ENCODE results near the gene AKR1D1.
"Not testable (repeated sequence)": the region's sequence is repeated elsewhere in the genome, so short reads cannot be mapped to it uniquely, and the experiment has no call there.

Gene AKR1D1

GRCh38 chr7:138122162-138122561, 45.9 kb downstream of the AKR1D1 start:
- DNase-seq (ENCODE audit: low read depth in 3 of 3): no peak

GRCh38 chr7:138125119-138125518, 48.9 kb downstream of the AKR1D1 start:
- no peak for DNase-seq (ENCODE audit: low read depth in 3 of 3)

GRCh38 chr7:138125598-138126111, 49.4 kb downstream of the AKR1D1 start:
- DNase-seq (ENCODE audit: low read depth in 3 of 3): no peak

DNA sequence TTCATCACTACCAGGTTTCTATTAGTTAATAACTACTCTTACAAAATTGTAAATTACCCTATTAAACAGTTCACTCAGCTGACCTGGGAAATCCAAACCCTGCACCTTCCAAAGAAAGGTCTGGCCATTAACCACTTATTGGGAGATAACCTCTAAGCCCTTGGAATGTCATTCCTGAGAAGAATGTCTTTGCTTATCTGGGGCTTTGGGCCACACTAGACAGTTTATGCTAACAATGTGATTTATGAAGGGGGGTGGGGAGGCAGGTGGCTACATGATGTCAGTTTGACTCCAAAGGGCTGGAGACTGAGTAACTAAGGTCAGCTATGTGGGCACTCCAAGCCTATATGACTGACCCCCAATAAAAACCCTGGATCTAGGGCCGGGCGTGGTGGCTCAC, 50.7 kb downstream of the AKR1D1 start:
- no peak for DNase-seq (ENCODE audit: low read depth in 3 of 3)

GRCh38 chr7:138127996-138128395, 51.7 kb downstream of the AKR1D1 start:
- DNase-seq (ENCODE audit: low read depth in 3 of 3): no peak

DNA sequence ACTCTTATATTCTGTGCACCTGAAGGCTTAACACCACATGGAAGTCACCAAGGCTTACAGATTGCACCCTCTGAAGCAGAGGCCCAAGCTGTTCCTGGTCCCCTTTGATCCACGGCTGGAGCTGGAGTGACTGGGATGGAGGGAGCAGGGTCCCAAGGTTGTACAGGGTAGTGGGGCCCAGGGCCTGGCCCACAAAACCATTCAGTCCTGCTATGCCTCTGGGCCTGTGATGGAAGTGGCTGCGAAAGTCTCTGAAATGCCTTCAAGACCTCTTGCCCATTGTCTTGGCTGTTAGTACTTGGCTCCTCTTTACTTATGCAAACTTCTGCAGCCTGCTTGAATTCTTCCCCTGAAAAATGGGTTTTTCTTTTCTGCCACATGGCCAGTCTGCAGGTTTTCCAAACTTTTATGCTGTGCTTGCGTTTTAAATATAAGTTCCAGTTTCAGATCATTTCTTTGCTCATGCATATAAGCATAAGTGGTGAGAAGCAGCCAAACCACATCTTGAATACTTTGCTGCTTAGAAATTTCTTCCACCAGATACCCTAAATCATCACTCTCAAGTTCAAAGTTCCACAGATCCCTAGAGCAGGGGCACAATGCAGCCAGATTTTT, 53.4 kb downstream of the AKR1D1 start:
- DNase-seq (ENCODE audit: low read depth in 3 of 3): no peak

GRCh38 chr7:138137423-138138171, 61.3 kb downstream of the AKR1D1 start:
- DNase-seq (ENCODE audit: low read depth in 3 of 3): no peak

- no peak for DNase-seq (ENCODE audit: low read depth in 3 of 3)
These were observed 62.0 kb downstream of the AKR1D1 start for GRCh38 chr7:138138244-138138643.

DNA sequence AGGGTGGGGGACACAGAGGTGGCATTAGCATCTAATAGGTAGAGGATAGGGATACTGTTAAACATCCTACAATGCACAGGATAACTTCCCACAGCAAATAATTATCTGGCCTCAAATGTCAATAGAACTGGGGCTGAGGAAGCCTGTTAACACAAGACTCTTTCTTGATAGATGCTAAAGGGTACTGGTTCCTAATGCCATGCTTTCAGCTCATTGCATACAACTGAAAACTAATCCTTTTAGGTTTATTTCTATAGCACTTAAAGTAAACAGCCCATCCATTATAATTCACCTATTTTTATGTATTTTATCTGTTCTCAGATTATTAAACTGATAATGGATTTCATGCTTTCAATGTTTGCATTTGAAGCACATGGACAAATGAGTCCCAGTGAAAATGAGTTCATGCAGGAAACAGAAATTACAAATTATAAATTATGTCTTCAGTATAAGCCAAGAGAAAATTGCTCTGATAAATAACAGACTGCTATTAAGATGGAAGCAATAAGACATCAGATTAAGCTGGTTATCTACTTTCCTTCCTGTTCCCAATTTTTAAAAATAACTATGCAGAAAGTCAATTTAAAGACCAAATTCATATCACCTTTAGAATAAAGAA, 66.4 kb downstream of the AKR1D1 start:
- no peak for DNase-seq (ENCODE audit: low read depth in 3 of 3)

DNA sequence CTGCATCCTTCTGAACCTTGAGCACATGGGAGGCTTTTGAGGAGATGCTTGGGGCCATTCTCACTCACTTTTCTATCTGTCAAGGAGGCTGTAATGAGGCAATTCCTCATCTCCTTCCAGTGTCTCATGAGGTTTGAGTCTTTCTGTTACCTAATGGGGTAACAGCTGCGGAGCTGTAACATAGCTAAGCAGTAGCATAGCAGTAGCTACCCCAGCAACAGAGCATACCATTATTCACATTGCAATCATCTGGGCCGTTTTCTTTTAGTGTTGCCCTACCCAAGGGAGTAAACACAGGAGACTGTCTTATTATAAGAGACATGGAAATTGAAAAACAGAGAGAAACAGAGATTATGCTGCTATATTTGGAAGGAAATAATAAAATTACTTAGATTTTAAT, 68.7 kb downstream of the AKR1D1 start:
- no peak for DNase-seq (ENCODE audit: low read depth in 3 of 3)

DNA sequence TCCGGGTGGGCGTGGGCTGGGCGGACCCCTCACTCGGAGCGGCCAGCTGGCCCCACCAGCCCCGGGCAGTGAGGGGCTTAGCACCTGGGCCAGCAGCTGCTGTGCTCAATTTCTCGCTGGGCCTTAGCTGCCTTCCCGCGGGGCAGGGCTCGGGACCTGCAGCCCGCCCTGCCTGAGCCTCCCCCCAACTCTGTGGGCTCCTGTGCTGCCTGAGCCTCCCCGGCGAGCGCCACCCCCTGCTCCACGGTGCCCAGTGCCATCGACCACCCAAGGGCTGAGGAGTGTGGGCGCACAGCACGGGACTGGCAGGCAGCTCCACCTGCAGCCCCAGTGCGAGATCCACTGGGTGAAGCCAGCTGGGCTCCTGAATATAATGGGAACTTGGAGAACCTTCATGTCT, 70.0 kb downstream of the AKR1D1 start:
- not testable (repeated sequence) for DNase-seq (ENCODE audit: low read depth in 3 of 3)

- not testable (repeated sequence) for DNase-seq (ENCODE audit: low read depth in 3 of 3)
These were observed 70.8 kb downstream of the AKR1D1 start for GRCh38 chr7:138146757-138147734.

DNA sequence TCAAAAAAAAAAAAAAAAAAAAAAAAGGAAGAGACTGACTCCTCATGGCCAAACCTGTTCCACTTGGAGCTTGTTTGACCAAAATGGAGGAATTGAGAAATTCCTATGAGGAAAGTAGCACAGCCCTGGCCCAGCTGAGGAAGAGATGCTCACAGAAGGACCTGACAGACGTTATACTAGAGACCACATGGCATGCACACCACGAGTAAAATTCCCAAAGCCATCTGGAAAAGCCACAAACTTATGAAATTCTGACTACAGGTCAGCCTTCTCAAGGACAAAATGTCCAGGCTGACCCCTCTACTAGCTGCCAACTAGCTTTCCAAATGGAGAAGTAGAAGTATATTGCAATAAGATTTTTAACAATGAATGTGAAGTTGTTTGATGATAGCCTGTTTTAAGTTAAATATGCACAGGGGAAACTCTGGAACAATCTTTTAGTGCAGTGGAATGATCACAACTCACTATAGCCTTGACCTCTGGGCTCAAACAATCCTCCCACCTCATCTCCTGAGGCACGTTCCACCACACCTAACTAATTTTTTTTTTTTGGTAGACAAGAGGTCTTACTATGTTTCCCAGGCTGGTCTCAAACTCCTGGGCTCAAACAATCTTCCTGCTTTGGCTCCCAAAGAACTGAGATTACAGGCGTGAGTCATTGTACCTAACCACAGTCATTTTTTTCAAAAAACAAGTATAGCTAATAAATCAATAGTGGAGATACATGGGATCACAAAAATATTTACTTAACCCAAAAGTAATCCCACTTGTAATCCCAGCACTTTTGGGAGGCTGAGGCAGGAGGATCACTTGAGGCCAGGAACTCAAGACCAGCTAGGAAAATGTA, 75.7 kb downstream of the AKR1D1 start:
- no peak for DNase-seq (ENCODE audit: low read depth in 3 of 3)

GRCh38 chr7:138154661-138155060, 78.4 kb downstream of the AKR1D1 start:
- DNase-seq (ENCODE audit: low read depth in 3 of 3): no peak

DNA sequence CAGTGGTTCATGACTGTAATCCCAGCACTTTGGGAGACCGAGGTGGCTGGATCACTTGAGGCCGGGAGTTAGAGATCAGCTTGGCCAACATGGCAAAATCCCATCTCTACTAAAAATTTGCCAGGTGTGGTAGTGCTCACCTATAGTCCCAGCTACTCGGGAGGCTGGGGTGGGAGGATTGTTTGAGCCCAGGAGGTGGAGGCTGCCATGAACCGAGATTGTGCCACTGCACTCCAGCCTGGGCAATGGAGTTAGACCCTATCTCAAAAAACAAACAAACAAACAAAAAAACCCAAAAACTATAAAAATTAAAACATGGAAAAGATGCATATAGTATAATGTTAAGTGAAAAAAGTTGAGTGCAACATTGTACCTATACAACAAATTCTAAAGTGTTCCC, 81.4 kb downstream of the AKR1D1 start:
- no peak for DNase-seq (ENCODE audit: low read depth in 3 of 3)

- no peak for DNase-seq (ENCODE audit: low read depth in 3 of 3)
These were observed 82.7 kb downstream of the AKR1D1 start for GRCh38 chr7:138158739-138159528.

DNA sequence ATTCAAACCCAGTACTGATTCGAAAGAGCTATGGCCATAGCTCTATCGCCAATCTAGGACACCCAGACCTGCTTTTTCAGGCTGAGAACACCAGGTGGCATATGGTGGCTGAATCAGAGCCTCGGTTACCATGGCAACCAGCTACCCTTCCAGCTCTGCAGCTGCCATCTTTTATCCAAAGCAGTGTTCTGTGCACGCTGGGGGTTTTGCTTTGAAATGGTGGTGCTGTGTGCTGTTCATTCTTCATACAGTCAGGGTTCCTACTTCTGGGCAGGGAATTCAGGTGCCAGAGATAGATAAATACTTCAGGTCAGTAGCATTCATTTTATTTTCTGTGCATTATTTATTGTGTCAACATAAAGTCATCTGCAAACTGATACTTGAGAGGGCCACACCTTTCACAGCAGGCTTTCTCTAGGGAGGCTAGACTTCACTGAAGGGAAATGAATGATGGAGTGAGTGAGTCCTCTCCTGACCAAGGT, 85.4 kb downstream of the AKR1D1 start:
- peak; percentile 20 to 52 (median 40) for DNase-seq (ENCODE audit: low read depth in 3 of 3)

DNA sequence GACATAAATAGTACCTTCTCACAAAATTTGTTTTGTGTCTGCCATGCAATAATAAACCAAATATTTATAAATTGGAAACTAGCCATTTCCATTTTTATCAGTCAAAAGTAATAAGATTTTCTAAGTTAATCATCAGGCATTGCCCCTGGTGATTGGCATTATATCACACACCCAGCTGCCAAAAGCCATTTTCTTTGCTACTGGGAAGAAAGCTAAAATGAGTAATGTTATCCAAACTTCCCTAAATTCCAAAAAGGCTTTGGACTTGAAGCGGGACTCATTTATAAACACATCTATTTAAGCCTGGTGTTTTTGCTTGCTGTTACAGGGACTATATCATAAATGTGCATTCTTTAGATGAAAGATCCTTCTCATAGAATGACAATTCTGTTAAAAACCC, 86.0 kb downstream of the AKR1D1 start:
- DNase-seq (ENCODE audit: low read depth in 3 of 3): no peak

DNA sequence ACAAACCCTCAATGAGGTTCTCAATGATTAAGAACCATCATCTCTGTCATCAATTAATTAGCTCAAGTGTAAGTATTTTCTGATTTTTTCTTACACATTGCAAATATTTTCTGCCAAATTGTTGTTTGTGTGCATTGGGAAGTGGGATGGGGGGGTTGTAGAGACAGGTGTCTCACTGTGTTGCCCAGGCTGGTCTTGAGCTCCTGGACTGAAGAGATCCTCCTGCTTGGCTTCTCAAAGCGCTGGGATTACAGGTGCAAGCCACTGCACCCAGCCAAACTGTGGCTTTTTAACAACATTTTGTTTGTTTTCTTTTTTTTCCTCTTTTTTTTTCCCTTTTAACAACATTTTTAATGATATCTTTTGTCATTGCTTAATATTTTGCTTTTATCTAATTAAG, 87.5 kb downstream of the AKR1D1 start:
- DNase-seq (ENCODE audit: low read depth in 3 of 3): no peak

DNA sequence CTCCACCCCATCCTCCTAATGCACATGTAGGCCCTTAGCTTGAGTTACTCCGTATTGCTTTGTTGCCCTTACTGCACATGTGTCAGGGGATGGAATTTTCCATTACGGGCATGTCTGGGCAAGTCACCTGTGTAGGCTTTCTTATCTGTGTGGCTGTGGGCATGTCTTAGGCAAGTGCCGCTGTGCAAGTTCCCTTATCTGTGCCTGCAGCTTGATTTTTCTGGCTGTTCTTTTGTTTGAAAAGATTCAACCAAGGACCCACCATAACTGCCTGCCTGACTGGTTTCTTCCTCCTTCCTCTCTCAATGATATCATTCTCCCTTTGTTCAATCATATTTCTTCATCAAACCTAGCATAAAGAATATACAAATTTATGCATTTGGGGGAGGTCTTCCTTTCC, 88.5 kb downstream of the AKR1D1 start:
- no peak for DNase-seq (ENCODE audit: low read depth in 3 of 3)
